Mesenchymal stem cell (in vitro differentiated cells and primary cell): ENCODE measurements around the gene PRDM8.
A peak's percentile ranks its signal among the peaks of the same experiment; 100 is the strongest.
"Not testable (repeated sequence)": the region's sequence is repeated elsewhere in the genome, so short reads cannot be mapped to it uniquely, and the experiment has no call there.

Experiments used
- DNase-seq: peaks from one replicate; pipeline ENCODE4 v3.0.0-alpha.2; 2013
- H2AFZ ChIP-seq: one replicate; pipeline ENCODE4 v1.6.1; 2013; ENCODE audit warnings: low read depth, mild to moderate bottlenecking, control low read depth, inconsistent platforms, low read length, moderate library complexity
- H2AK5ac ChIP-seq: 2 replicates; pipeline ENCODE4 v1.6.1; 2013; ENCODE audit warnings: low read length, moderate library complexity, mild to moderate bottlenecking, inconsistent platforms; ENCODE audit not compliant: severe bottlenecking
- H2BK120ac ChIP-seq: one replicate; pipeline ENCODE4 v1.6.1; 2013; ENCODE audit warnings: low read depth, mild to moderate bottlenecking, inconsistent platforms, low read length, moderate library complexity
- H2BK12ac ChIP-seq, 2 experiments: one replicate each; pipeline ENCODE4 v1.6.1; 2013; ENCODE audit warnings: inconsistent platforms in 2 of 2, low read length in 2 of 2, mild to moderate bottlenecking in 2 of 2, moderate library complexity in 2 of 2, control low read depth in 1 of 2
- H2BK15ac ChIP-seq: one replicate; pipeline ENCODE4 v1.6.1; 2013; ENCODE audit warnings: mild to moderate bottlenecking, low read depth, inconsistent platforms; ENCODE audit not compliant: poor library complexity, severe bottlenecking
- H2BK5ac ChIP-seq: 2 replicates; pipeline ENCODE4 v1.6.1; 2013; ENCODE audit warnings: low read depth, mild to moderate bottlenecking, low read length, control low read depth, inconsistent platforms; ENCODE audit not compliant: poor library complexity, severe bottlenecking
- H3K14ac ChIP-seq, 2 experiments: one replicate each; pipeline ENCODE4 v1.6.1; 2013; ENCODE audit warnings: inconsistent platforms in 2 of 2, low read length in 2 of 2, control low read depth in 1 of 2, mild to moderate bottlenecking in 1 of 2, moderate library complexity in 1 of 2
- H3K18ac ChIP-seq, 2 experiments: one replicate each; pipeline ENCODE4 v1.6.1; 2013; ENCODE audit warnings: inconsistent platforms in 2 of 2, low read length in 2 of 2, control low read depth in 1 of 2, low read depth in 1 of 2, mild to moderate bottlenecking in 1 of 2
- H3K23ac ChIP-seq, 2 experiments: one replicate each; pipeline ENCODE4 v1.6.1; 2013; ENCODE audit warnings: inconsistent platforms in 2 of 2, low read length in 2 of 2, mild to moderate bottlenecking in 2 of 2, moderate library complexity in 2 of 2, control low read depth in 1 of 2
- H3K27ac ChIP-seq: 2 replicates; pipeline ENCODE4 v1.5.1; 2013; ENCODE audit warnings: mild to moderate bottlenecking, moderate library complexity, low read length, control low read depth, inconsistent platforms; ENCODE audit not compliant: poor library complexity, severe bottlenecking
- H3K27me3 ChIP-seq, 2 experiments: 2 replicates each; pipeline versions ENCODE4 v1.6.1 to v1.7.0; 2013; ENCODE audit warnings: low read length in 2 of 2, mild to moderate bottlenecking in 2 of 2, moderate library complexity in 2 of 2, control low read depth in 1 of 2, inconsistent platforms in 1 of 2; ENCODE audit not compliant: control insufficient read depth in 1 of 2, insufficient read depth in 1 of 2
- H3K36me3 ChIP-seq, 2 experiments: 2 replicates each; pipeline versions ENCODE4 v1.6.1 to v1.7.0; 2013; ENCODE audit warnings: low read length in 2 of 2, control low read depth in 1 of 2, inconsistent platforms in 1 of 2, low read depth in 1 of 2, mild to moderate bottlenecking in 1 of 2; ENCODE audit not compliant: insufficient read depth in 2 of 2, control insufficient read depth in 1 of 2
- H3K4ac ChIP-seq, 2 experiments: one replicate each; pipeline ENCODE4 v1.6.1; 2013; ENCODE audit warnings: inconsistent platforms in 2 of 2, low read length in 2 of 2, mild to moderate bottlenecking in 2 of 2, moderate library complexity in 2 of 2, control low read depth in 1 of 2, low read depth in 1 of 2
- H3K4me1 ChIP-seq: 2 replicates; pipeline ENCODE4 v1.6.1; 2013; ENCODE audit warnings: low read depth, low read length, control low read depth; ENCODE audit not compliant: control insufficient read depth, insufficient read depth
- H3K4me2 ChIP-seq: 2 replicates; pipeline ENCODE4 v1.6.1; 2013; ENCODE audit warnings: low read length, mild to moderate bottlenecking, inconsistent platforms; ENCODE audit not compliant: poor library complexity, severe bottlenecking
- H3K4me3 ChIP-seq, 2 experiments: 2 replicates each; pipeline versions ENCODE4 v1.5.1 to v1.7.0; 2013; ENCODE audit warnings: low read length in 2 of 2, mild to moderate bottlenecking in 2 of 2, control low read depth in 1 of 2, low read depth in 1 of 2; ENCODE audit not compliant: insufficient read depth in 1 of 2
- H3K79me1 ChIP-seq: replicated peaks from 2 replicates; pipeline ENCODE4 v1.6.1; 2013; ENCODE audit warnings: mild to moderate bottlenecking, control low read depth, low read length, inconsistent platforms; ENCODE audit not compliant: poor library complexity, severe bottlenecking
- H3K9ac ChIP-seq: 2 replicates; pipeline ENCODE4 v1.7.0; 2013; ENCODE audit warnings: mild to moderate bottlenecking, low read length, moderate library complexity
- H3K9me3 ChIP-seq: 2 replicates; pipeline ENCODE4 v1.7.0; 2013; ENCODE audit warnings: mild to moderate bottlenecking, low read length; ENCODE audit not compliant: control insufficient read depth
- H4K8ac ChIP-seq: one replicate; pipeline ENCODE4 v1.6.1; 2013; ENCODE audit warnings: inconsistent platforms, mild to moderate bottlenecking, low read length, moderate library complexity
- H4K91ac ChIP-seq: one replicate; pipeline ENCODE4 v1.6.1; 2013; ENCODE audit warnings: mild to moderate bottlenecking, low read length, inconsistent platforms
- WGBS: methylation state at CpG from one replicate; pipeline ENCODE4 v1.1.7; 2013; ENCODE audit warnings: mixed read lengths; 5-methylcytosine and 5-hydroxymethylcytosine counted together

The PRDM8 gene

DNA sequence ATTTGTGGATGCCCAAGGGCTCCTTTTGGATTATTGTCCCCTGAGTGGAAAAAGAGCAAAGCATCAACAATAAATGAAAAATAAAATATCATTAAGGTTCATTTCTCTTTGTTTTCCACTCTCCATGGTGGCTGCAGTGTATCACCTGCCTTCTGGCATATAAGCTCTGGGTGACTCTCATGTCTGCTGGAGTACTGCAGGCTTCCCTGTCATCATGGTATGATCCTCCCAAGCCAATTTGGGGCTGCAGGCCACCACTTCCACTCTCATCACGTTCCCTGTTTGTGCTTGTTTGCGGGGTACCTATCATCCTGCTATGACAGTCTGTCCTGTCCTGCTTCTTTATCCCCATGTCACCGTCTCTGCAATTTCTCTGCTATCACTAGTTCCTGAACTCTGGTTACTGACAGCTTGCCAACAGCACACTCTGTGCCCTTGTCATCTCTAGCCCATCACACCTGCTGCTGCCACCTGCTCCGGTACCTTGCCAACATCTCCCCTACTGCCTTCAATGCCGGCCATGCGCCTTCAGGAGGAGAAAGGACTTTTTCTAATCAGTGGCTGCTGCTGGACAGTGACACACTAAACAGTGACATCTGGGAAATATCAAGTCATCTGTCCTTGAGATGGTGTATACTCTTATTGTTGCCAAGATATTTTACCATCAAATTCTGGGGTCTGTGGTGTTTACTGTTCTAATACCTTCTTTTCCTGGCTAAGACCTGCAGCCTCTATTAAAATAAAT, 46.1 kb downstream of the PRDM8 start:
- peak overlapping the region in 1 of 2 experiments; percentile 75 for H3K14ac ChIP-seq
- H3K23ac ChIP-seq: no peak overlapping the region
- H2AK5ac ChIP-seq: no peak overlapping the region
- peak overlapping the region in 1 of 2 experiments; percentile 1 for H2BK12ac ChIP-seq
- no peak overlapping the region for H4K8ac ChIP-seq
- no peak overlapping the region for H3K18ac ChIP-seq
- H3K9ac ChIP-seq: no peak overlapping the region
- no peak overlapping the region for H2BK120ac ChIP-seq
- no peak overlapping the region for H2BK5ac ChIP-seq
- DNase-seq: no peak
- H3K27me3 ChIP-seq: no peaks in the 10 kb centered on the region
- no peaks in the 10 kb centered on the region for H3K79me1 ChIP-seq
- no peak overlapping the region for H3K4ac ChIP-seq
- no peak overlapping the region for H2BK15ac ChIP-seq
- no peaks in the 10 kb centered on the region for H3K9me3 ChIP-seq
- no peaks in the 10 kb centered on the region for H3K36me3 ChIP-seq
- no peak overlapping the region for H3K4me3 ChIP-seq
- H4K91ac ChIP-seq: no peak overlapping the region
- H3K4me1 ChIP-seq: peaks cover 1% of the 10 kb centered on the region
- WGBS: 70% methylated on average over 6 of the region's 6 CpGs
- no peak overlapping the region for H3K27ac ChIP-seq
- H3K4me2 ChIP-seq: no peak overlapping the region
- H2AFZ ChIP-seq: no peak overlapping the region

DNA sequence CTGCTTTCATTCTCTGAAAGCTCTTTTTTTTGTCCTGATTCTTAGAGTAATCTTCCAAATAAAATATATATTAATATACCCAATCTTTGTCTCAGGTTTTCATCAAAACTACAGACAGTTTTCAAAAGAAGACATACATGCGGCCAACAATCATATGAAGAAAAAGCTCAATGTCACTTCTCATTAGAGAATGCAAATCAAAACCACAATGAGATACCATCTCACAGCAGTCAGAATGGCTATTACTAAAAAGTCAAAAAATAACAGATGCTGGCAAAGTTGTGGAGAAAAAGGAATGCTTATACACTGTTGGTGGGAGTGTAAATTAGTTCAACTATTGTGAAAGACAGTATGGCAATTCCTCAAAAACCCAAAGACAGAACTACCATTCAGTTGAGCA, 50.2 kb downstream of the PRDM8 start:
- not testable (repeated sequence) for H3K18ac ChIP-seq, H2AK5ac ChIP-seq, H3K4me1 ChIP-seq, H3K27ac ChIP-seq, H3K23ac ChIP-seq, H2BK12ac ChIP-seq, H2BK120ac ChIP-seq, H3K9ac ChIP-seq, H3K14ac ChIP-seq, H2AFZ ChIP-seq, H3K27me3 ChIP-seq, H3K4me3 ChIP-seq, H3K79me1 ChIP-seq, H3K4ac ChIP-seq, H2BK15ac ChIP-seq, H4K91ac ChIP-seq, H3K36me3 ChIP-seq, H2BK5ac ChIP-seq, H3K4me2 ChIP-seq, H4K8ac ChIP-seq, H3K9me3 ChIP-seq, DNase-seq
- 100% methylated on average over 1 of the region's 1 CpG for WGBS

GRCh38 chr4:80249144-80249543, 51.8 kb downstream of the PRDM8 start:
- no peak overlapping the region for H2BK5ac ChIP-seq
- H2AFZ ChIP-seq: no peak overlapping the region
- no peak overlapping the region for H3K27ac ChIP-seq
- no peaks in the 10 kb centered on the region for H3K27me3 ChIP-seq
- H3K4me3 ChIP-seq: no peak overlapping the region
- no peak overlapping the region for H2AK5ac ChIP-seq
- H4K91ac ChIP-seq: no peak overlapping the region
- no peak overlapping the region for H4K8ac ChIP-seq
- H3K23ac ChIP-seq: no peak overlapping the region
- no peak overlapping the region for H2BK12ac ChIP-seq
- H3K9ac ChIP-seq: no peak overlapping the region
- H3K9me3 ChIP-seq: no peaks in the 10 kb centered on the region
- H3K4me2 ChIP-seq: no peak overlapping the region
- no peaks in the 10 kb centered on the region for H3K36me3 ChIP-seq
- no peak for DNase-seq
- no peak overlapping the region for H3K14ac ChIP-seq
- no peaks in the 10 kb centered on the region for H3K4me1 ChIP-seq
- H2BK15ac ChIP-seq: no peak overlapping the region
- no peak overlapping the region for H3K4ac ChIP-seq
- H3K79me1 ChIP-seq: no peaks in the 10 kb centered on the region
- no peak overlapping the region for H2BK120ac ChIP-seq
- no peak overlapping the region for H3K18ac ChIP-seq
- WGBS: 75% methylated on average over 1 of the region's 1 CpG

- Histone ChIP-seq H2BK12ac (no peak overlapping the region), H2AFZ (no peak overlapping the region), H3K23ac (no peak overlapping the region), H4K91ac (no peak overlapping the region), H4K8ac (no peak overlapping the region), H3K4me2 (no peak overlapping the region), H3K4ac (no peak overlapping the region), H2BK120ac (no peak overlapping the region), H3K79me1 (no peaks in the 10 kb centered on the region), H3K9me3 (no peaks in the 10 kb centered on the region), H3K14ac (no peak overlapping the region), H3K18ac (no peak overlapping the region), H2AK5ac (no peak overlapping the region), H3K4me1 (no peaks in the 10 kb centered on the region), H3K9ac (no peak overlapping the region), H2BK15ac (no peak overlapping the region), H3K36me3 (no peaks in the 10 kb centered on the region), H3K27me3 (no peaks in the 10 kb centered on the region), H2BK5ac (no peak overlapping the region), H3K27ac (no peak overlapping the region), H3K4me3 (no peak overlapping the region)
- no peak for DNase-seq
These were observed 55.1 kb downstream of the PRDM8 start for GRCh38 chr4:80252427-80252826.
